Left ventricle myocardium inferior (tissue), 1 donor: ENCODE measurements around the gene MACROD2. TPM values are rescaled to one million over a fixed set of nuclear protein-coding genes. Genes with fewer than 3 reads are reported as not detected.

Experiments
- DNase-seq: peaks from one replicate; pipeline ENCODE4 v3.0.0-alpha.2; 2020
- H3K27ac ChIP-seq: fragments of 200-600 bp; replicated peaks from 2 replicates; pipeline ENCODE4 v1.8.0; 2021
- H3K27me3 ChIP-seq: fragments of 200-600 bp; 2 replicates; pipeline ENCODE4 v1.8.0; 2021; ENCODE audit warnings: low read depth
- H3K36me3 ChIP-seq: fragments of 200-600 bp; 2 replicates; pipeline ENCODE4 v1.8.0; 2021
- H3K4me1 ChIP-seq: fragments of 200-600 bp; 2 replicates; pipeline ENCODE4 v1.8.0; 2021
- H3K4me3 ChIP-seq: fragments of 200-600 bp; 2 replicates; pipeline ENCODE4 v1.8.0; 2021; ENCODE audit warnings: mild to moderate bottlenecking, moderate library complexity
- H3K9me3 ChIP-seq: fragments of 200-600 bp; replicated peaks from 2 replicates; pipeline ENCODE4 v1.8.0; 2021
- CTCF ChIP-seq: fragments of 200-600 bp; IDR thresholded peaks from 2 replicates; pipeline ENCODE4 v1.8.0; 2021; ENCODE audit warnings: antibody characterized with exemption, mild to moderate bottlenecking, borderline replicate concordance
- intact Hi-C: fragments of 100-400 bp; cut with micrococcal nuclease; formaldehyde crosslinking; loops from one replicate; pipeline ENCODE4 v1.11.0; 2022
- total RNA-seq: library from RNA; stranded (reverse); fragmentation: NEBNext Ultra II Directional; extraction: Animal tissue kit (Norgen Biotek cat#: 25700); gene quantifications from one replicate; pipeline ENCODE4 v1.2.1, GENCODE V29; 2021
- donor health status: DM: no; HTN: yes; CAD: no; lungs with severe emphysema.

Gene MACROD2
- total RNA-seq, 1 donor from 2014 or later, result 3.6 TPM

- Histone ChIP-seq H3K9me3 (no peaks in the 10 kb centered on the region), H3K27ac (no peak overlapping the region), H3K4me3 (no peak overlapping the region), H3K36me3 (no peaks in the 10 kb centered on the region), H3K27me3 (no peaks in the 10 kb centered on the region), H3K4me1 (no peaks in the 10 kb centered on the region)
- intact Hi-C loops, result no loop called here
- TF ChIP-seq CTCF, result no peak
- DNase-seq, result no peak
Measured at GRCh38 chr20:14866841-14867514, 871.7 kb downstream of the MACROD2 start.

GRCh38 chr20:14877301-14878028 lies 882.1 kb downstream of the MACROD2 start:
- Histone ChIP-seq H3K36me3 (no peaks in the 10 kb centered on the region), H3K27ac (no peak overlapping the region), H3K4me3 (no peak overlapping the region), H3K4me1 (no peaks in the 10 kb centered on the region), H3K27me3 (no peaks in the 10 kb centered on the region), H3K9me3 (no peaks in the 10 kb centered on the region)
- no peak for TF ChIP-seq CTCF
- DNase-seq, result no peak
- intact Hi-C loops, result no loop called here

- Histone ChIP-seq H3K9me3 (no peaks in the 10 kb centered on the region), H3K4me1 (no peaks in the 10 kb centered on the region), H3K27ac (no peak overlapping the region), H3K4me3 (no peak overlapping the region), H3K36me3 (no peaks in the 10 kb centered on the region), H3K27me3 (no peaks in the 10 kb centered on the region)
- DNase-seq, result no peak
- intact Hi-C loops, result no loop called here
- TF ChIP-seq CTCF, result no peak
Measured at GRCh38 chr20:14878676-14879019, 883.3 kb downstream of the MACROD2 start.

- TF ChIP-seq CTCF, result no peak
- no peaks in the 10 kb centered on the region for H3K27me3 ChIP-seq
- no peaks in the 10 kb centered on the region for H3K4me1 ChIP-seq
- no peaks in the 10 kb centered on the region for H3K9me3 ChIP-seq
- DNase-seq, result no peak
- no peaks in the 10 kb centered on the region for H3K36me3 ChIP-seq
- intact Hi-C loops, result no loop called here
- no peak overlapping the region for H3K27ac ChIP-seq
- H3K4me3 ChIP-seq, result no peak overlapping the region
Measured at GRCh38 chr20:14879020-14879697, 883.8 kb downstream of the MACROD2 start.

- no peak overlapping the region for H3K27ac ChIP-seq
- no peaks in the 10 kb centered on the region for H3K36me3 ChIP-seq
- no peak for DNase-seq
- TF ChIP-seq CTCF, result no peak
- H3K4me3 ChIP-seq, result no peak overlapping the region
- intact Hi-C loops, result no loop called here
- no peaks in the 10 kb centered on the region for H3K9me3 ChIP-seq
- no peaks in the 10 kb centered on the region for H3K4me1 ChIP-seq
- H3K27me3 ChIP-seq, result no peaks in the 10 kb centered on the region
Measured at GRCh38 chr20:14879839-14880238, 884.5 kb downstream of the MACROD2 start.
